HepG2 (cell line): ENCODE measurements around the gene ESPN. TPM values are rescaled to one million over a fixed set of nuclear protein-coding genes. Genes with fewer than 3 reads are reported as not detected.

Experiments used
- MIXL1 ChIP-seq: IDR thresholded peaks from 2 replicates; pipeline ENCODE4 v1.6.1; 2016
- POLR2A ChIP-seq, 2 experiments: IDR thresholded peaks; 2 replicates each; pipeline ENCODE4 v1.6.1; 2011; ENCODE audit warnings: low read depth in 2 of 2, low read length in 2 of 2, mild to moderate bottlenecking in 1 of 2, moderate library complexity in 1 of 2; ENCODE audit not compliant: insufficient read depth in 1 of 2
- PRMT3 ChIP-seq: sonication (generic); formaldehyde crosslinking; IDR thresholded peaks from 2 replicates; pipeline ENCODE4 v1.8.1; 2022; ENCODE audit warnings: low read depth, mild to moderate bottlenecking, moderate library complexity, missing genetic modification reagents, borderline replicate concordance
- RELA ChIP-seq: sonication (generic); formaldehyde crosslinking; IDR thresholded peaks from 2 replicates; pipeline ENCODE4 v1.4.0; 2020; ENCODE audit warnings: missing genetic modification reagents
- ZFP37 ChIP-seq: sonication (generic); formaldehyde crosslinking; IDR thresholded peaks from 2 replicates; pipeline ENCODE4 v1.4.0; 2020; ENCODE audit warnings: missing genetic modification reagents, borderline replicate concordance
- ZNF644 ChIP-seq: IDR thresholded peaks from 2 replicates; pipeline ENCODE4 v1.6.1; 2016; ENCODE audit warnings: low read depth
- ZNF670 ChIP-seq: sonication (generic); formaldehyde crosslinking; IDR thresholded peaks from 2 replicates; pipeline ENCODE4 v1.8.0; 2022; ENCODE audit warnings: mild to moderate bottlenecking, missing genetic modification reagents, borderline replicate concordance
- polyA plus RNA-seq, 8 experiments: library from polyadenylated mRNA; depleted of rRNA in 3 of 8; stranded (reverse) in 7 of 8; unstranded in 1 of 8; fragments of >200 nt; fragmentation: Illumina TruSeq in 4 of 8; extraction: Trizol in 4 of 8; gene quantifications; 2 replicates each; pipeline versions ENCODE4 v1.2.1 to v1.2.3, GENCODE V29; 2011 to 2016; ENCODE audit warnings: low read depth in 4 of 8, missing spikeins in 1 of 8, mixed read lengths in 1 of 8; ENCODE audit not compliant: insufficient read depth in 1 of 8
- total RNA-seq, 5 experiments: library from RNA; depleted of rRNA; stranded (reverse); fragments of >200 nt; fragmentation: Illumina TruSeq; extraction: Trizol; gene quantifications; 2 replicates each; pipeline ENCODE4 v1.2.3, GENCODE V29; 2016; ENCODE audit warnings: low read depth in 1 of 5
- TF ChIP-seq, protein P1 (sequence below), 2 experiments: sonication (generic) in 1 of 2; formaldehyde crosslinking in 1 of 2; IDR thresholded peaks; 2 replicates each; pipeline versions ENCODE4 v1.4.0 to v1.6.1; 2018 to 2020; ENCODE audit warnings: missing genetic modification reagents in 2 of 2, borderline replicate concordance in 1 of 2, low read depth in 1 of 2, mild to moderate bottlenecking in 1 of 2, missing biosample characterization in 1 of 2
- TF ChIP-seq, protein P2 (sequence below): IDR thresholded peaks from 2 replicates; pipeline ENCODE4 v1.6.1; 2016; ENCODE audit warnings: missing biosample characterization, missing genetic modification reagents, low read depth
- TF ChIP-seq, protein P3 (sequence below): sonication (generic); formaldehyde crosslinking; IDR thresholded peaks from 2 replicates; pipeline ENCODE4 v1.9.0; 2022; ENCODE audit warnings: low read depth, missing genetic modification reagents
- TF ChIP-seq, protein P4 (sequence below): sonication (generic); formaldehyde crosslinking; conservative IDR thresholded peaks from 2 replicates; pipeline ENCODE4 v1.4.0; 2020; ENCODE audit warnings: missing genetic modification reagents
- TF ChIP-seq, protein P5 (sequence below): sonication (generic); formaldehyde crosslinking; IDR thresholded peaks from 2 replicates; pipeline ENCODE4 v1.8.0; 2022; ENCODE audit warnings: mild to moderate bottlenecking, missing genetic modification reagents; ENCODE audit not compliant: insufficient replicate concordance

ESPN gene
- total and polyA plus RNA-seq, 2 of the 13 experiments (the other 11 are each of a cell fraction or from before 2014, with no cell fraction given), result 48.6 to 54.2 TPM

DNA sequence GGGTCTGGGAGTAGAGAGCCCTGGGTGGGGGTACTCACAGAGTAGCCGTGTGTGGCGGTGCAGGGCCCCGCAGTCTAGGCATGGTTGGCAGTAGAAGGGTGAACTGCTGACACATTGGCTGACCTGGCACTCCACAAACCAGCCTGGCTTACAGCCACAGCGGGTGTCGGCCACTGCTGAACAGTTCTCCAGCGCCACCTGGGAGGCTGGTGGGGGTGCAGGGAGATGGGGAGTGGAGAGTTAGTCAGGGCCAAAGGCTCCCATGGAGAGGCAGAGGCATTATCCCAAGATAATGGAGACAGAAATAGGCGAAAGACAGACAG is 39.9 kb downstream of the ESPN start (continued):
- TF ChIP-seq, protein P1, sequence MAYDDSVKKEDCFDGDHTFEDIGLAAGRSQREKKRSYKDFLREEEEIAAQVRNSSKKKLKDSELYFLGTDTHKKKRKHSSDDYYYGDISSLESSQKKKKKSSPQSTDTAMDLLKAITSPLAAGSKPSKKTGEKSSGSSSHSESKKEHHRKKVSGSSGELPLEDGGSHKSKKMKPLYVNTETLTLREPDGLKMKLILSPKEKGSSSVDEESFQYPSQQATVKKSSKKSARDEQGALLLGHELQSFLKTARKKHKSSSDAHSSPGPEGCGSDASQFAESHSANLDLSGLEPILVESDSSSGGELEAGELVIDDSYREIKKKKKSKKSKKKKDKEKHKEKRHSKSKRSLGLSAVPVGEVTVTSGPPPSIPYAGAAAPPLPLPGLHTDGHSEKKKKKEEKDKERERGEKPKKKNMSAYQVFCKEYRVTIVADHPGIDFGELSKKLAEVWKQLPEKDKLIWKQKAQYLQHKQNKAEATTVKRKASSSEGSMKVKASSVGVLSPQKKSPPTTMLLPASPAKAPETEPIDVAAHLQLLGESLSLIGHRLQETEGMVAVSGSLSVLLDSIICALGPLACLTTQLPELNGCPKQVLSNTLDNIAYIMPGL (CRISPR knock-in tag; IDR thresholded peaks at IDR 0.05; ENCODE audit: borderline replicate concordance in 1 of 2, low read depth in 1 of 2), result peak; percentile 49 to 50; a peak in 2 of 4 replicates
- TF ChIP-seq, protein P2, sequence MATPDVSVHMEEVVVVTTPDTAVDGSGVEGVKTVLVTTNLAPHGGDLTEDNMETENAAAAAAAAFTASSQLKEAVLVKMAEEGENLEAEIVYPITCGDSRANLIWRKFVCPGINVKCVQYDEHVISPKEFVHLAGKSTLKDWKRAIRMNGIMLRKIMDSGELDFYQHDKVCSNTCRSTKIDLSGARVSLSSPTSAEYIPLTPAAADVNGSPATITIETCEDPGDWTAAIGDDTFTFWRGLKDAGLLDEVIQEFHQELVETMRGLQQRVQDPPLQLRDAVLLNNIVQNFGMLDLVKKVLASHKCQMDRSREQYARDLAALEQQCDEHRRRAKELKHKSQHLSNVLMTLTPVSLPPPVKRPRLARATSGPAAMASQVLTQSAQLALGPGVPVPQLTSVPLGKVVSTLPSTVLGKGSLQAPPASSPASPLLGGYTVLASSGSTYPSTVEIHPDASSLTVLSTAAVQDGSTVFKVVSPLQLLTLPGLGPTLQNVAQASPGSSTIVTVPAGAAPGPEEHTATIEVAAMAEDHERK (CRISPR knock-in tag), result no peak
- TF ChIP-seq, protein P3, sequence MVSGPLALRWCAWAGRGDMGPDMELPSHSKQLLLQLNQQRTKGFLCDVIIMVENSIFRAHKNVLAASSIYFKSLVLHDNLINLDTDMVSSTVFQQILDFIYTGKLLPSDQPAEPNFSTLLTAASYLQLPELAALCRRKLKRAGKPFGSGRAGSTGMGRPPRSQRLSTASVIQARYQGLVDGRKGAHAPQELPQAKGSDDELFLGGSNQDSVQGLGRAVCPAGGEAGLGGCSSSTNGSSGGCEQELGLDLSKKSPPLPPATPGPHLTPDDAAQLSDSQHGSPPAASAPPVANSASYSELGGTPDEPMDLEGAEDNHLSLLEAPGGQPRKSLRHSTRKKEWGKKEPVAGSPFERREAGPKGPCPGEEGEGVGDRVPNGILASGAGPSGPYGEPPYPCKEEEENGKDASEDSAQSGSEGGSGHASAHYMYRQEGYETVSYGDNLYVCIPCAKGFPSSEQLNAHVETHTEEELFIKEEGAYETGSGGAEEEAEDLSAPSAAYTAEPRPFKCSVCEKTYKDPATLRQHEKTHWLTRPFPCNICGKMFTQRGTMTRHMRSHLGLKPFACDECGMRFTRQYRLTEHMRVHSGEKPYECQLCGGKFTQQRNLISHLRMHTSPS (CRISPR knock-in tag), result peak; percentile 61
- no peak for TF ChIP-seq PRMT3
- TF ChIP-seq ZNF644 (CRISPR knock-in tag), result no peak
- no peak for TF ChIP-seq ZNF670 (CRISPR knock-in tag)
- no peak for TF ChIP-seq MIXL1
- TF ChIP-seq RELA (CRISPR knock-in tag), result no peak
- TF ChIP-seq, protein P4, sequence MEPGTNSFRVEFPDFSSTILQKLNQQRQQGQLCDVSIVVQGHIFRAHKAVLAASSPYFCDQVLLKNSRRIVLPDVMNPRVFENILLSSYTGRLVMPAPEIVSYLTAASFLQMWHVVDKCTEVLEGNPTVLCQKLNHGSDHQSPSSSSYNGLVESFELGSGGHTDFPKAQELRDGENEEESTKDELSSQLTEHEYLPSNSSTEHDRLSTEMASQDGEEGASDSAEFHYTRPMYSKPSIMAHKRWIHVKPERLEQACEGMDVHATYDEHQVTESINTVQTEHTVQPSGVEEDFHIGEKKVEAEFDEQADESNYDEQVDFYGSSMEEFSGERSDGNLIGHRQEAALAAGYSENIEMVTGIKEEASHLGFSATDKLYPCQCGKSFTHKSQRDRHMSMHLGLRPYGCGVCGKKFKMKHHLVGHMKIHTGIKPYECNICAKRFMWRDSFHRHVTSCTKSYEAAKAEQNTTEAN, result no peak
- TF ChIP-seq POLR2A (IDR thresholded peaks at IDR 0.05; ENCODE audit: insufficient read depth in 1 of 2, low read depth in 2 of 2, low read length in 2 of 2), result peak; percentile 3 to 17; a peak in 1 of 4 replicates
- TF ChIP-seq, protein P5, sequence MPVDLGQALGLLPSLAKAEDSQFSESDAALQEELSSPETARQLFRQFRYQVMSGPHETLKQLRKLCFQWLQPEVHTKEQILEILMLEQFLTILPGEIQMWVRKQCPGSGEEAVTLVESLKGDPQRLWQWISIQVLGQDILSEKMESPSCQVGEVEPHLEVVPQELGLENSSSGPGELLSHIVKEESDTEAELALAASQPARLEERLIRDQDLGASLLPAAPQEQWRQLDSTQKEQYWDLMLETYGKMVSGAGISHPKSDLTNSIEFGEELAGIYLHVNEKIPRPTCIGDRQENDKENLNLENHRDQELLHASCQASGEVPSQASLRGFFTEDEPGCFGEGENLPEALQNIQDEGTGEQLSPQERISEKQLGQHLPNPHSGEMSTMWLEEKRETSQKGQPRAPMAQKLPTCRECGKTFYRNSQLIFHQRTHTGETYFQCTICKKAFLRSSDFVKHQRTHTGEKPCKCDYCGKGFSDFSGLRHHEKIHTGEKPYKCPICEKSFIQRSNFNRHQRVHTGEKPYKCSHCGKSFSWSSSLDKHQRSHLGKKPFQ (CRISPR knock-in tag), result no peak
- TF ChIP-seq ZFP37 (CRISPR knock-in tag), result no peak
